ENCODE measurements around the gene USP6NL. TPM values are rescaled to one million over a fixed set of nuclear protein-coding genes. Genes with fewer than 3 reads are reported as not detected.

USP6NL gene
- total RNA-seq = 12.0 TPM in 2 replicates

GRCh38 chr10:11611248-11612020, at the start of gene USP6NL:
Gene USP6NL (minus strand): TSS chr10:11611650. CDS start chr10:11597634, 14,016 bp downstream.

Other genes starting within 250 kb of the USP6NL start
- 29.9 and 48.6 TPM in 2 replicates for gene ECHDC3, start 130.7 kb upstream of the USP6NL start, total RNA-seq
- gene PROSER2, start 211.7 kb upstream of the USP6NL start, total RNA-seq = 8.0 and 10.5 TPM in 2 replicates